Measurements from ENCODE around the gene DCXR. TPM values are rescaled to one million over a fixed set of nuclear protein-coding genes. Genes with fewer than 3 reads are reported as not detected.

Gene DCXR
- total and polyA plus RNA-seq, 2 donors (not counting 1 experiment from before 2014, with no cell fraction given): 63.9 to 143 TPM

DNA sequence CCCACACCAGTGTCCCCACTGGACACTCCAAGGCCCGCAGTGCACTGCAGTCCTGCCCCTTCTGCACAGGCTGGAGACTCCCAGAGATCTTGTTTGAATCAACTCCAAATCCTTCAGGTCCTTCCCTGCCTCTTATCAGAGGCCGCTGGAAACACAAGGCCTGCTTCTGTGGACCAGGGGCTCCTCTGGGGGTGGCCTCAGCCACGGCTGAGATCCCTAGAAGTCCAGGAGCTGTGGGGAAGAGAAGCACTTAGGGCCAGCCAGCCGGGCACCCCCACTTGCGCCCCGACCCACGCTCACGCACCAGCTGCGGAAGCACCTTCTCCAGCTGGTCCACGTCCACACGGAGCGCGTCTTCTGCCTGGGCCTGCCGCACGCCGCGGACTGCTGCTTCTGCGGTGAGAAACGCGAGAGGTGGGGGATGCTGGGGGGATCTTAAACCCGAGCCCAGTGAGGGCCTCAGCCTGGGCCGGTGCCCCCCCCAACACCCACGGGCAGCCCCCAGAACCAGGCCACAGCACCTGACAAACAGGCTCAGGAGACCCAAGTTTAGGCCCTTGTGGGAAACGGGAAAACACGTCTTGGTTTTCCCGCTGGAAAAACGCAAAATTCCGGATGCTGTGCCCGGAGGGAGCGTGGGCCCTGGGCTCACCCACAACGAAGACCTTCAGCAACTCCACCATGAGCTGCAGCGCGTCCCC is 18.4 kb downstream of the DCXR start:
- peaks cover 0 to 3% of the 10 kb centered on the region in 2 experiments for H3K36me3 ChIP-seq (replicated peaks in 1 of 2; ENCODE audit: control extremely low read depth in 1 of 2, control insufficient read depth in 1 of 2, extremely low read depth in 1 of 2, insufficient read depth in 2 of 2, low read length in 1 of 2)
- H3K79me2 ChIP-seq (ENCODE audit: control insufficient read depth, insufficient read depth, low read length): peaks cover 14% of the 10 kb centered on the region
- H3K4me1 Mint-ChIP-seq: peaks cover 15% of the 10 kb centered on the region
- ATAC-seq (ENCODE audit: low read depth) (no peak), DNase-seq (no peak)
- ChIA-PET POLR2A (no interaction called here), CTCF (interaction anchor here (0.6 to 7.2 kb wide), 9 partner anchors 19 to 135 kb away, joined by 3 to 91 read pairs (median 4); partner anchors contain the start of genes ASPSCR1, DCXR and MAFG)
- H3K27ac ChIP-seq (ENCODE audit: low read length in 2 of 2): no peak overlapping the region
- intact Hi-C loops (cut with micrococcal nuclease): no loop called here
- H3K4me3 Mint-ChIP-seq: no peak overlapping the region
- TF ChIP-seq, protein P1, sequence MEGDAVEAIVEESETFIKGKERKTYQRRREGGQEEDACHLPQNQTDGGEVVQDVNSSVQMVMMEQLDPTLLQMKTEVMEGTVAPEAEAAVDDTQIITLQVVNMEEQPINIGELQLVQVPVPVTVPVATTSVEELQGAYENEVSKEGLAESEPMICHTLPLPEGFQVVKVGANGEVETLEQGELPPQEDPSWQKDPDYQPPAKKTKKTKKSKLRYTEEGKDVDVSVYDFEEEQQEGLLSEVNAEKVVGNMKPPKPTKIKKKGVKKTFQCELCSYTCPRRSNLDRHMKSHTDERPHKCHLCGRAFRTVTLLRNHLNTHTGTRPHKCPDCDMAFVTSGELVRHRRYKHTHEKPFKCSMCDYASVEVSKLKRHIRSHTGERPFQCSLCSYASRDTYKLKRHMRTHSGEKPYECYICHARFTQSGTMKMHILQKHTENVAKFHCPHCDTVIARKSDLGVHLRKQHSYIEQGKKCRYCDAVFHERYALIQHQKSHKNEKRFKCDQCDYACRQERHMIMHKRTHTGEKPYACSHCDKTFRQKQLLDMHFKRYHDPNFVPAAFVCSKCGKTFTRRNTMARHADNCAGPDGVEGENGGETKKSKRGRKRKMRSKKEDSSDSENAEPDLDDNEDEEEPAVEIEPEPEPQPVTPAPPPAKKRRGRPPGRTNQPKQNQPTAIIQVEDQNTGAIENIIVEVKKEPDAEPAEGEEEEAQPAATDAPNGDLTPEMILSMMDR (IDR thresholded peaks at IDR 0.05): no peak
- no peak for TF ChIP-seq EZH2 (IDR thresholded peaks at IDR 0.05; ENCODE audit: borderline replicate concordance, insufficient read depth, low read depth, low read length, poor library complexity, severe bottlenecking)
- peaks cover 14 to 30% of the 10 kb centered on the region in 2 donors for H3K4me1 ChIP-seq (ENCODE audit: control insufficient read depth in 2 of 2, insufficient read depth in 2 of 2, low read length in 2 of 2)
- WGBS (ENCODE audit: insufficient coverage): 97% methylated on average over 23 of the region's 33 CpGs
- H3K27me3 ChIP-seq (replicated peaks in 1 of 4; ENCODE audit: control extremely low read depth in 1 of 4, control insufficient read depth in 3 of 4, insufficient read depth in 4 of 4, low read length in 3 of 4): peaks cover 0 to 3% (median 0%) of the 10 kb centered on the region in 4 experiments
- no peaks in the 10 kb centered on the region for H3K27me3 Mint-ChIP-seq
- no peaks in the 10 kb centered on the region for H3K9me3 ChIP-seq (ENCODE audit: control extremely low read depth in 1 of 3, control insufficient read depth in 2 of 3, insufficient read depth in 1 of 3, low read length in 2 of 3)
- no peak overlapping the region for H3K9ac ChIP-seq (ENCODE audit: low read length)
- no peak overlapping the region for H3K4me2 ChIP-seq (replicated peaks; ENCODE audit: low read depth, low read length, poor library complexity, severe bottlenecking)
- H4K20me1 ChIP-seq (ENCODE audit: control insufficient read depth, insufficient read depth, low read length, poor library complexity, severe bottlenecking): peaks cover 25% of the 10 kb centered on the region
- no peak overlapping the region for H3K27ac Mint-ChIP-seq
- no peaks in the 10 kb centered on the region for H3K9me3 Mint-ChIP-seq (ENCODE audit: insufficient read depth)
- no peak overlapping the region for H3K4me3 ChIP-seq (ENCODE audit: control extremely low read depth in 1 of 5, extremely low read depth in 1 of 5, insufficient read depth in 1 of 5, low read depth in 2 of 5, low read length in 4 of 5)
- H2AFZ ChIP-seq (ENCODE audit: insufficient read depth, low read depth, low read length, poor library complexity, severe bottlenecking): no peak overlapping the region

Data from B cell (primary cell).